ENCODE results near the gene OLFM2. TPM values are rescaled to one million over a fixed set of nuclear protein-coding genes. Genes with fewer than 3 reads are reported as not detected.

Gene OLFM2
- polyA plus RNA-seq, 2 of the 4 experiments (the other 2 are of a cell fraction) = 6.5 to 8.0 TPM

- 11% methylated on average over 14 of the region's 44 CpGs for WGBS (ENCODE audit: missing lambda C conversion rate)
- peak overlapping the region; percentile 95 for H3K4me2 ChIP-seq
- peaks cover 17% of the 10 kb centered on the region for H3K4me1 ChIP-seq
- FAIRE-seq (no peak), DNase-seq (ENCODE audit: low read depth in 1 of 2, low spot score in 1 of 2) (no peak), ATAC-seq (peak in 1 of 2 experiments; percentile 25; a peak in 2 of 6 replicates)
- H3K27ac ChIP-seq = peak overlapping the region in 1 of 2 experiments; percentile 81; a peak in 3 of 6 replicates
- POLR2A ChIA-PET = no interaction called here
- TF ChIP-seq CBX8 (IDR thresholded peaks at IDR 0.05) = no peak
- no peak for TF ChIP-seq MAFK (IDR thresholded peaks at IDR 0.05; ENCODE audit: partially characterized antibody)
- no peak for TF ChIP-seq POLR2AphosphoS2 (conservative IDR thresholded peaks at IDR 0.05; ENCODE audit: low read length)
- TF ChIP-seq, protein P1, sequence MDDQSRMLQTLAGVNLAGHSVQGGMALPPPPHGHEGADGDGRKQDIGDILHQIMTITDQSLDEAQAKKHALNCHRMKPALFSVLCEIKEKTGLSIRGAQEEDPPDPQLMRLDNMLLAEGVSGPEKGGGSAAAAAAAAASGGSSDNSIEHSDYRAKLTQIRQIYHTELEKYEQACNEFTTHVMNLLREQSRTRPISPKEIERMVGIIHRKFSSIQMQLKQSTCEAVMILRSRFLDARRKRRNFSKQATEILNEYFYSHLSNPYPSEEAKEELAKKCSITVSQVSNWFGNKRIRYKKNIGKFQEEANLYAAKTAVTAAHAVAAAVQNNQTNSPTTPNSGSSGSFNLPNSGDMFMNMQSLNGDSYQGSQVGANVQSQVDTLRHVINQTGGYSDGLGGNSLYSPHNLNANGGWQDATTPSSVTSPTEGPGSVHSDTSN (IDR thresholded peaks at IDR 0.05) = no peak
- TF ChIP-seq HES2 (IDR thresholded peaks at IDR 0.05) = no peak
- TF ChIP-seq RCOR1 (IDR thresholded peaks at IDR 0.05; ENCODE audit: low read depth, low read length) = no peak
- TF ChIP-seq RNF2 (IDR thresholded peaks at IDR 0.05; ENCODE audit: borderline replicate concordance, low read depth) = no peak
- TF ChIP-seq KDM5A (IDR thresholded peaks at IDR 0.05) = no peak
- no peak for TF ChIP-seq RAD21 (conservative IDR thresholded peaks at IDR 0.05 in 1 of 2, IDR thresholded peaks at IDR 0.05 in 1 of 2)
- TF ChIP-seq ZNF302 (CRISPR knock-in tag; IDR thresholded peaks at IDR 0.05) = no peak
- no peak for TF ChIP-seq HEYL (CRISPR knock-in tag; IDR thresholded peaks at IDR 0.05)
- no peak for TF ChIP-seq BCL3 (IDR thresholded peaks at IDR 0.05)
- no peak for TF ChIP-seq NPAS2 (CRISPR knock-in tag; IDR thresholded peaks at IDR 0.05; ENCODE audit: borderline replicate concordance)
- TF ChIP-seq JUN (IDR thresholded peaks at IDR 0.05) = no peak
- TF ChIP-seq, protein P2, sequence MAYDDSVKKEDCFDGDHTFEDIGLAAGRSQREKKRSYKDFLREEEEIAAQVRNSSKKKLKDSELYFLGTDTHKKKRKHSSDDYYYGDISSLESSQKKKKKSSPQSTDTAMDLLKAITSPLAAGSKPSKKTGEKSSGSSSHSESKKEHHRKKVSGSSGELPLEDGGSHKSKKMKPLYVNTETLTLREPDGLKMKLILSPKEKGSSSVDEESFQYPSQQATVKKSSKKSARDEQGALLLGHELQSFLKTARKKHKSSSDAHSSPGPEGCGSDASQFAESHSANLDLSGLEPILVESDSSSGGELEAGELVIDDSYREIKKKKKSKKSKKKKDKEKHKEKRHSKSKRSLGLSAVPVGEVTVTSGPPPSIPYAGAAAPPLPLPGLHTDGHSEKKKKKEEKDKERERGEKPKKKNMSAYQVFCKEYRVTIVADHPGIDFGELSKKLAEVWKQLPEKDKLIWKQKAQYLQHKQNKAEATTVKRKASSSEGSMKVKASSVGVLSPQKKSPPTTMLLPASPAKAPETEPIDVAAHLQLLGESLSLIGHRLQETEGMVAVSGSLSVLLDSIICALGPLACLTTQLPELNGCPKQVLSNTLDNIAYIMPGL (CRISPR knock-in tag; IDR thresholded peaks at IDR 0.05; ENCODE audit: borderline replicate concordance) = no peak
- no peak for TF ChIP-seq SREBF2 (IDR thresholded peaks at IDR 0.05)
- TF ChIP-seq NR3C1 (IDR thresholded peaks at IDR 0.05) = no peak
- TF ChIP-seq POLR2A (IDR thresholded peaks at IDR 0.05; ENCODE audit: low read length) = no peak
- no peak for TF ChIP-seq ZC3H11A (IDR thresholded peaks at IDR 0.05)
- no peak for TF ChIP-seq EHMT2 (IDR thresholded peaks at IDR 0.05; ENCODE audit: low read depth)
- CTCF ChIA-PET = interaction anchor here (0.6 to 1.3 kb wide), 3 partner anchors 9 to 92 kb away, joined by 3 read pairs; no protein-coding TSS in a partner anchor
- H3K4me3 ChIP-seq = peak overlapping the region; percentile 56
- no peaks in the 10 kb centered on the region for H3K9me3 ChIP-seq
These were observed 599 bp downstream of the OLFM2 start for GRCh38 chr19:9935506-9936325.

DNA sequence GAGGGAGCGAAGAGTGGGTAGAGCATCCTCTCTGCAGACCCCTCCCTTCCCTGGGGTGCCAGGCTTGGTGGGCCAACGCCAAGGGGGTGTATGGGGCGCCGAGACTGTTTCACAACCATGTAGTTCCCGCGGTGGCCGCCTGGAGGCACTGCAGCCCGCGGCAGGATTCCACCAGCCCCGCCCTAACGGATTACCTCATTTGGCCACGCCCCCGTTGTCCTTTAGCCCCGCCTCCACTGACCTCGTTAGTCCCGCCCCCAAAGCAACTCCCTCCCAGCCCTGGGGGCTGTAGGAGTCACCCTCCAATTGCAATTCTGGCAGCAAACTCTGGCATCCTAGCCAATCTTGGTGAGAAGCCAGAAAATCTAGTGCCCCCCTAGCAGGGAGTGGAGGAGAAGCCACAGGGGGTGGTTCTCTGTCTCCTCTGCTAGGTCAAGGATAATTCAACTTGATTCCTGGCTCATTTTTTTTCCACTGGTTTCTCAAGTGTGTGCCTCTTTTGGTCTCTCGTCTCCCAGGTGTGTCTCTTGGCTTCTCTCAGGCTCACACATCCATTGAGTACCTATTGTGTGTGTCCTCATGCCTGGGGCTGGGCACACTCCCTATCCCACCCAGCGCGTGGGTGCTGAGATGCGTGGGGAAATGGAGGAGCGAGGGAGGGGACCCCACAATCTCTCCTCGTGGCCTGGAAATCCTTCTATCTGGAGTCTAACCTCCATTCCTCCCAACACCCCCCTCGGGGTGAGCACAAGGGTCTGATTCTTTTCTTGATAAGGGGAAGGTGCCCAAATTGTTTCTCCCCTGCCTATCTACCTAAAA is 2.0 kb downstream of the OLFM2 start:
- TF ChIP-seq TP53 (CRISPR knock-in tag; IDR thresholded peaks at IDR 0.05) (no peak), RAD21 (conservative IDR thresholded peaks at IDR 0.05 in 1 of 2, IDR thresholded peaks at IDR 0.05 in 1 of 2) (peak; percentile 75 to 89), CTCF (IDR thresholded peaks at IDR 0.05) (peak; percentile 74), CEBPB (IDR thresholded peaks at IDR 0.05) (peak; percentile 52 to 63; a peak in 2 of 4 replicates), BHLHE40 (IDR thresholded peaks at IDR 0.05; ENCODE audit: low read depth, low read length) (no peak), SMC3 (IDR thresholded peaks at IDR 0.05) (peak; percentile 79)
- 24% methylated on average over 14 of the region's 23 CpGs for WGBS (ENCODE audit: missing lambda C conversion rate)
- Histone ChIP-seq H3K9me3 (no peaks in the 10 kb centered on the region), H3K27ac (no peak overlapping the region), H3K4me2 (peak overlapping the region; percentile 54), H3K4me1 (peaks cover 17% of the 10 kb centered on the region), H3K4me3 (no peak overlapping the region)
- FAIRE-seq = no peak
- CTCF ChIA-PET = interaction anchor here (0.7 to 0.9 kb wide), 2 partner anchors 26 to 324 kb away, joined by 3 read pairs; no protein-coding TSS in a partner anchor
- POLR2A ChIA-PET = no interaction called here
- peak; percentile 52 to 75 for DNase-seq (ENCODE audit: low read depth in 1 of 2, low spot score in 1 of 2)
- ATAC-seq = peak; percentile 38 to 76
